K562 (cell line): ENCODE measurements around the gene RALY. TPM values are rescaled to one million over a fixed set of nuclear protein-coding genes. Genes with fewer than 3 reads are reported as not detected.

Source experiments
- ATAC-seq: fragments of 200-7000 bp; cut with Tn5 transposase; 3 replicates; pipeline ENCODE4 v1.9.1; 2020; ENCODE audit warnings: moderate library complexity
- BruUV-seq: library from RNA; stranded (reverse); fragments of 400-500 nt; replicated peaks from 2 replicates; lab custom pipeline; 2021; lab: Mats Ljungman, UMichigan
- CTCF ChIA-PET: fragments of 300-600 bp; formaldehyde crosslinking; extraction: SDS; loops from one replicate; lab custom pipeline; 2021; ENCODE audit warnings: low intra/inter-chr PET ratio; lab: Yijun Ruan, JAX
- POLR2A ChIA-PET: fragments of 300-600, 350-650 bp; sonication (Branson Sonifier 250); formaldehyde crosslinking; extraction: SDS; loops from one replicate; lab custom pipeline; 2021; ENCODE audit warnings: antibody characterized with exemption, inconsistent platforms; lab: Yijun Ruan, JAX
- DNase-seq, 4 experiments: peaks; one replicate each; pipeline versions ENCODE4 v3.0.0 to v3.0.0-alpha.2; 2011 to 2018; ENCODE audit warnings: low spot score in 3 of 4, mixed read lengths in 3 of 4; ENCODE audit errors: extremely low read depth in 1 of 4
- FAIRE-seq: peaks from 2 replicates; lab custom pipeline; 2011; peaks lifted over from hg19 to GRCh38; lab: Jason Lieb, UNC
- H2AFZ ChIP-seq: 2 replicates; pipeline ENCODE4 v1.6.0; 2011; ENCODE audit warnings: low read depth, low read length, control low read depth, inconsistent platforms
- H3K27ac ChIP-seq: fragments of 200-600 bp; 3 replicates; pipeline ENCODE4 v1.8.0; 2011; ENCODE audit warnings: low read depth, mild to moderate bottlenecking, control low read depth, inconsistent platforms, low read length, moderate library complexity, mixed read lengths; ENCODE audit errors: extremely low read depth
- H3K27me3 ChIP-seq, 2 experiments: fragments of 300-600 bp in 1 of 2; 2 replicates in 1 of 2; 3 replicates in 1 of 2; pipeline versions ENCODE4 v1.6.0 to v1.8.0; 2011; ENCODE audit warnings: inconsistent platforms in 2 of 2, low read length in 2 of 2, mild to moderate bottlenecking in 1 of 2, mixed read lengths in 1 of 2, moderate library complexity in 1 of 2; ENCODE audit not compliant: control insufficient read depth in 2 of 2, insufficient read depth in 2 of 2
- H3K36me3 ChIP-seq: fragments of 300-600 bp; 3 replicates; pipeline ENCODE4 v1.8.0; 2011; ENCODE audit warnings: mild to moderate bottlenecking, low read length, inconsistent platforms; ENCODE audit not compliant: control insufficient read depth, insufficient read depth
- H3K4me1 ChIP-seq, 2 experiments: fragments of 200-600 bp in 1 of 2; replicated peaks in 1 of 2; 2 replicates in 1 of 2; 3 replicates in 1 of 2; pipeline versions ENCODE4 v1.5.1 to v1.8.0; 2011; ENCODE audit warnings: inconsistent platforms in 2 of 2, low read length in 2 of 2, mild to moderate bottlenecking in 1 of 2, mixed read lengths in 1 of 2, moderate library complexity in 1 of 2; ENCODE audit not compliant: control insufficient read depth in 2 of 2, insufficient read depth in 2 of 2
- H3K4me2 ChIP-seq: 2 replicates; pipeline ENCODE4 v1.6.1; 2011; ENCODE audit warnings: low read length, control low read depth, inconsistent platforms, mixed read lengths; ENCODE audit not compliant: insufficient read depth
- H3K4me3 ChIP-seq: fragments of 200-600 bp; sonication (generic), shearing (Covaris generic); 2 replicates; pipeline ENCODE4 v1.5.1; 2016; ENCODE audit warnings: control low read depth, inconsistent platforms
- H3K79me2 ChIP-seq: fragments of 200-600 bp; 3 replicates; pipeline ENCODE4 v1.8.0; 2011; ENCODE audit warnings: low read length, inconsistent platforms; ENCODE audit not compliant: control insufficient read depth, insufficient read depth
- H3K9ac ChIP-seq, 2 experiments: 2 replicates each; pipeline versions ENCODE4 v1.6.0 to v1.6.1; 2011; ENCODE audit warnings: low read depth in 2 of 2, low read length in 2 of 2, control low read depth in 1 of 2, inconsistent platforms in 1 of 2, mild to moderate bottlenecking in 1 of 2, mixed read lengths in 1 of 2; ENCODE audit not compliant: insufficient read depth in 1 of 2
- H3K9me1 ChIP-seq: one replicate; pipeline ENCODE4 v1.6.0; 2011; ENCODE audit warnings: inconsistent platforms, mild to moderate bottlenecking, low read length, moderate library complexity; ENCODE audit not compliant: control insufficient read depth, insufficient read depth
- H3K9me3 ChIP-seq: replicated peaks from 2 replicates; pipeline ENCODE4 v1.5.1; 2011; ENCODE audit warnings: low read depth, low read length, inconsistent platforms; ENCODE audit not compliant: control insufficient read depth, insufficient read depth
- H4K20me1 ChIP-seq: replicated peaks from 2 replicates; pipeline ENCODE4 v1.6.1; 2011; ENCODE audit warnings: low read length, inconsistent platforms, mixed read lengths; ENCODE audit not compliant: control insufficient read depth, insufficient read depth
- CCAR2 ChIP-seq: fragments of 200-400 bp; formaldehyde crosslinking; IDR thresholded peaks from 2 replicates; pipeline ENCODE4 v1.6.1; 2017; ENCODE audit warnings: mild to moderate bottlenecking, low read depth, low read length
- FIP1L1 ChIP-seq: fragments of 200-400 bp; formaldehyde crosslinking; IDR thresholded peaks from 2 replicates; pipeline ENCODE4 v1.6.1; 2018; ENCODE audit warnings: mild to moderate bottlenecking, low read depth, low read length; ENCODE audit not compliant: poor library complexity, severe bottlenecking
- HDAC2 ChIP-seq: fragments of 450-650 bp; IDR thresholded peaks from 2 replicates; pipeline ENCODE4 v1.6.1; 2016; ENCODE audit warnings: mild to moderate bottlenecking
- HMG20B ChIP-seq: fragments of 250-450 bp; sonication (Bioruptor Pico); IDR thresholded peaks from 2 replicates; pipeline ENCODE4 v1.5.0; 2021; ENCODE audit warnings: mild to moderate bottlenecking
- THRAP3 ChIP-seq: fragments of 450-650 bp; IDR thresholded peaks from 2 replicates; pipeline ENCODE4 v1.6.1; 2016; ENCODE audit warnings: mild to moderate bottlenecking, inconsistent platforms, borderline replicate concordance
- ZKSCAN8 ChIP-seq: fragments of 200-800 bp; sonication (Bioruptor generic); IDR thresholded peaks from 2 replicates; pipeline ENCODE4 v1.6.1; 2016; ENCODE audit warnings: missing genetic modification characterization, missing compliant biosample characterization
- ZNF197 ChIP-seq: fragments of 200-800 bp; sonication (Bioruptor generic); IDR thresholded peaks from 2 replicates; pipeline ENCODE4 v1.6.1; 2016; ENCODE audit warnings: low read depth, missing genetic modification characterization, missing compliant biosample characterization
- ZNF24 ChIP-seq: fragments of 450-650 bp; IDR thresholded peaks from 2 replicates; pipeline ENCODE4 v1.6.1; 2016
- ZNF347 ChIP-seq: fragments of 450-650 bp; formaldehyde crosslinking; IDR thresholded peaks from 2 replicates; pipeline ENCODE4 v1.4.0; 2020; ENCODE audit warnings: low read depth, mild to moderate bottlenecking, moderate library complexity
- WGBS: fragments of 100-300 bp; shearing (Covaris generic); methylation state at CpG from one replicate; pipeline ENCODE4 v1.1.6; 2016; ENCODE audit warnings: low coverage, mixed read lengths; ENCODE audit not compliant: insufficient coverage; ENCODE audit errors: missing lambda C conversion rate; 5-methylcytosine and 5-hydroxymethylcytosine counted together
- in situ Hi-C: fragments of 300-500 bp; cut with MboI; formaldehyde crosslinking; loops from 4 replicates; pipeline ENCODE4 v1.15.0; 2018; ENCODE audit warnings: inconsistent platforms, mixed read lengths
- intact Hi-C: fragments of 100-400 bp; cut with micrococcal nuclease; formaldehyde crosslinking; loops from 2 replicates; pipeline ENCODE4 v1.14.2; 2022
- polyA plus RNA-seq, 8 experiments: library from polyadenylated mRNA; depleted of rRNA in 4 of 8; stranded (reverse) in 5 of 8; unstranded in 3 of 8; fragments of >200 nt; fragmentation: Nextera tagmentation in 2 of 8; fragmentation: Illumina TruSeq in 1 of 8; extraction: Ambion mirVana in 2 of 8; extraction: Trizol in 1 of 8; gene quantifications; 2 replicates each; pipeline versions ENCODE4 v1.2.1 to v1.2.3, GENCODE V29; 2011 to 2014; ENCODE audit warnings: inconsistent platforms in 1 of 8, missing spikeins in 1 of 8
- total RNA-seq, 7 experiments: library from RNA; depleted of rRNA in 6 of 7; stranded (reverse); fragments of >200 nt in 6 of 7; fragmentation: Illumina TruSeq in 2 of 7; extraction: Trizol in 2 of 7; gene quantifications; 2 replicates each; pipeline versions ENCODE4 v1.2.1 to v1.2.3, GENCODE V29; 2011 to 2021; ENCODE audit warnings: low replicate concordance in 1 of 7
- TF ChIP-seq, protein P1 (sequence below): IDR thresholded peaks from 2 replicates; pipeline ENCODE4 v1.6.1; 2014; ENCODE audit warnings: antibody characterized with exemption
- TF ChIP-seq, protein P2 (sequence below): sonication (generic); formaldehyde crosslinking; IDR thresholded peaks from 2 replicates; pipeline ENCODE4 v1.8.0; 2022; ENCODE audit warnings: missing genetic modification reagents, mild to moderate bottlenecking, moderate library complexity, borderline replicate concordance
- TF ChIP-seq, protein P3 (sequence below): sonication (generic); formaldehyde crosslinking; IDR thresholded peaks from 2 replicates; pipeline ENCODE4 v1.4.0; 2020; ENCODE audit warnings: mild to moderate bottlenecking, missing genetic modification reagents

Gene RALY
- total and polyA plus RNA-seq, 9 of the 15 experiments (the other 6 are each of a cell fraction or from before 2014, with no cell fraction given), result 0.80 to 207 (median 128) TPM

DNA sequence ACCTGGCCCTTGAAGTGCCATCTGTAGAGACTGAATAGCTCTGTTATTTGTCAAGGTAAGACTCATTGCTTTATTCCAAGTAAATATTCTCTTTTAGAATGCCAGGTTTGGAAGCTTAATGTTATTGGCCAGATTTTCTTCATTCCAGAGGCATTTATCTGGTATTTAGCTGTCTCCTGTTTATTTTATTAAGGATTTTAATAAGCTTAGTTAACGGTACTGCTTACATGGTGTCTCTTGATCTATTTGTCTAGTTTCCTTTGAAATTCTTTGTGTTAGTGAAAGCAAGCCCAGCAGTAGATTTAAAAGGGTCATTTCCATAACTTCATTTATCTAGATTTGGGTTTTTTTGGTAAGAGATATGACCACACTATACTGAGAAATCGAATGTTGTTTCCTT lies 7.7 kb downstream of the RALY start:
- POLR2A ChIA-PET, result interaction anchor here (0.6 to 3.0 kb wide), 5 partner anchors 9 to 24 kb away, joined by 3 to 19 read pairs (median 4); no protein-coding TSS in a partner anchor
- Histone ChIP-seq H3K36me3 (peaks cover 15% of the 10 kb centered on the region; the same call in 1 of the 3 replicates), H2AFZ (no peak overlapping the region), H3K9me3 (no peaks in the 10 kb centered on the region), H3K27me3 (no peaks in the 10 kb centered on the region), H4K20me1 (peaks cover 44% of the 10 kb centered on the region), H3K4me2 (no peak overlapping the region), H3K9me1 (no peaks in the 10 kb centered on the region), H3K4me3 (no peak overlapping the region), H3K9ac (no peak overlapping the region), H3K4me1 (peaks cover 18 to 31% of the 10 kb centered on the region in 2 experiments; a peak in 4 of 5 replicates), H3K79me2 (peaks cover 94% of the 10 kb centered on the region), H3K27ac (no peak overlapping the region)
- in situ Hi-C loops (no loop called here), intact Hi-C loops (no loop called here)
- 67% methylated on average over 2 of the region's 2 CpGs for WGBS
- TF ChIP-seq ZNF197 (CRISPR knock-in tag), result no peak
- no peak for TF ChIP-seq HMG20B (CRISPR knock-in tag)
- TF ChIP-seq, protein P1, sequence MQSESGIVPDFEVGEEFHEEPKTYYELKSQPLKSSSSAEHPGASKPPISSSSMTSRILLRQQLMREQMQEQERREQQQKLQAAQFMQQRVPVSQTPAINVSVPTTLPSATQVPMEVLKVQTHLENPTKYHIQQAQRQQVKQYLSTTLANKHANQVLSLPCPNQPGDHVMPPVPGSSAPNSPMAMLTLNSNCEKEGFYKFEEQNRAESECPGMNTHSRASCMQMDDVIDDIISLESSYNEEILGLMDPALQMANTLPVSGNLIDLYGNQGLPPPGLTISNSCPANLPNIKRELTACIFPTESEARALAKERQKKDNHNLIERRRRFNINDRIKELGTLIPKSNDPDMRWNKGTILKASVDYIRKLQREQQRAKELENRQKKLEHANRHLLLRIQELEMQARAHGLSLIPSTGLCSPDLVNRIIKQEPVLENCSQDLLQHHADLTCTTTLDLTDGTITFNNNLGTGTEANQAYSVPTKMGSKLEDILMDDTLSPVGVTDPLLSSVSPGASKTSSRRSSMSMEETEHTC, result no peak
- DNase-seq (no peak), FAIRE-seq (no peak), ATAC-seq (no peak)
- CTCF ChIA-PET, result no interaction called here
- no TSS peak for BruUV-seq

DNA sequence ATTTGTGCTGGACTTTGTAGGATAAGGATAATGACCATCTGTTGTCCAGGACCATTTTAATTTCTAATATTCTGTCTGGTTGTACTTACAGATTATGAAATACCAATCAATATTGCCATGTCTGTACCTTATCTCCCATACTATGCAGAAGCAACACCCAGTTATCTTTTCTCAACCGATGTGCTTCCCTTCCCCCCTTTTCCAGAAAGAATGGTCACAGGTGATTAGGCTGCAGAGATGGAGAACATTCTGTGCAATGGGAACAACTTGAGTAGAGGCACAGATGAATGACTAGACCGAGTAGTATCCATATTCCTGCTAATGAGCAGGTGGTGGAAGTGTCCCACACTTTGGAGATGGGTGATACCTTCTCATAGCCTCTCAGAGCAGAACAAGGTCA lies 10.5 kb downstream of the RALY start:
- H2AFZ ChIP-seq, result no peak overlapping the region
- no peak overlapping the region for H3K27ac ChIP-seq
- H3K79me2 ChIP-seq, result peaks cover 91% of the 10 kb centered on the region
- WGBS, result 5% methylated on average over 2 of the region's 2 CpGs
- H3K27me3 ChIP-seq, result no peaks in the 10 kb centered on the region
- ChIA-PET POLR2A (interaction anchor here (1.0 kb wide), 1 partner anchor 9 kb away, joined by 3 read pairs; no protein-coding TSS in a partner anchor), CTCF (interaction anchor here (0.6 kb wide), 1 partner anchor 964 kb away, joined by 3 read pairs; no protein-coding TSS in a partner anchor)
- H3K36me3 ChIP-seq, result peaks cover 6% of the 10 kb centered on the region; the same call in 1 of the 3 replicates
- H4K20me1 ChIP-seq, result peaks cover 23% of the 10 kb centered on the region
- no TSS peak for BruUV-seq
- ATAC-seq (no peak), DNase-seq (peak in 1 of 4 experiments; percentile 27), FAIRE-seq (peak; percentile 55)
- no peak overlapping the region for H3K4me3 ChIP-seq
- no peak overlapping the region for H3K9ac ChIP-seq
- no peak overlapping the region; the same call in 1 of the 2 replicates for H3K4me2 ChIP-seq
- peaks cover 8 to 21% of the 10 kb centered on the region in 2 experiments; a peak in 3 of 5 replicates for H3K4me1 ChIP-seq
- in situ Hi-C loops (no loop called here), intact Hi-C loops (no loop called here)
- no peaks in the 10 kb centered on the region for H3K9me1 ChIP-seq
- H3K9me3 ChIP-seq, result no peaks in the 10 kb centered on the region
- TF ChIP-seq HDAC2 (no peak), ZNF24 (no peak), ZNF347 (CRISPR knock-in tag) (no peak), ZKSCAN8 (CRISPR knock-in tag) (no peak), THRAP3 (no peak), FIP1L1 (no peak), CCAR2 (no peak)
- TF ChIP-seq, protein P2, sequence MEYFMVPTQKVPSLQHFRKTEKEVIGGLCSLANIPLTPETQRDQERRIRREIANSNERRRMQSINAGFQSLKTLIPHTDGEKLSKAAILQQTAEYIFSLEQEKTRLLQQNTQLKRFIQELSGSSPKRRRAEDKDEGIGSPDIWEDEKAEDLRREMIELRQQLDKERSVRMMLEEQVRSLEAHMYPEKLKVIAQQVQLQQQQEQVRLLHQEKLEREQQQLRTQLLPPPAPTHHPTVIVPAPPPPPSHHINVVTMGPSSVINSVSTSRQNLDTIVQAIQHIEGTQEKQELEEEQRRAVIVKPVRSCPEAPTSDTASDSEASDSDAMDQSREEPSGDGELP (CRISPR knock-in tag), result no peak
- TF ChIP-seq, protein P3, sequence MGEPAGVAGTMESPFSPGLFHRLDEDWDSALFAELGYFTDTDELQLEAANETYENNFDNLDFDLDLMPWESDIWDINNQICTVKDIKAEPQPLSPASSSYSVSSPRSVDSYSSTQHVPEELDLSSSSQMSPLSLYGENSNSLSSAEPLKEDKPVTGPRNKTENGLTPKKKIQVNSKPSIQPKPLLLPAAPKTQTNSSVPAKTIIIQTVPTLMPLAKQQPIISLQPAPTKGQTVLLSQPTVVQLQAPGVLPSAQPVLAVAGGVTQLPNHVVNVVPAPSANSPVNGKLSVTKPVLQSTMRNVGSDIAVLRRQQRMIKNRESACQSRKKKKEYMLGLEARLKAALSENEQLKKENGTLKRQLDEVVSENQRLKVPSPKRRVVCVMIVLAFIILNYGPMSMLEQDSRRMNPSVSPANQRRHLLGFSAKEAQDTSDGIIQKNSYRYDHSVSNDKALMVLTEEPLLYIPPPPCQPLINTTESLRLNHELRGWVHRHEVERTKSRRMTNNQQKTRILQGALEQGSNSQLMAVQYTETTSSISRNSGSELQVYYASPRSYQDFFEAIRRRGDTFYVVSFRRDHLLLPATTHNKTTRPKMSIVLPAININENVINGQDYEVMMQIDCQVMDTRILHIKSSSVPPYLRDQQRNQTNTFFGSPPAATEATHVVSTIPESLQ, result no peak
